ENCODE measurements around the gene PSME4. TPM values are rescaled to one million over a fixed set of nuclear protein-coding genes. Genes with fewer than 3 reads are reported as not detected.

The PSME4 gene
- total RNA-seq, 2 donors from 2014 or later, result 44.3 to 61.4 TPM

DNA sequence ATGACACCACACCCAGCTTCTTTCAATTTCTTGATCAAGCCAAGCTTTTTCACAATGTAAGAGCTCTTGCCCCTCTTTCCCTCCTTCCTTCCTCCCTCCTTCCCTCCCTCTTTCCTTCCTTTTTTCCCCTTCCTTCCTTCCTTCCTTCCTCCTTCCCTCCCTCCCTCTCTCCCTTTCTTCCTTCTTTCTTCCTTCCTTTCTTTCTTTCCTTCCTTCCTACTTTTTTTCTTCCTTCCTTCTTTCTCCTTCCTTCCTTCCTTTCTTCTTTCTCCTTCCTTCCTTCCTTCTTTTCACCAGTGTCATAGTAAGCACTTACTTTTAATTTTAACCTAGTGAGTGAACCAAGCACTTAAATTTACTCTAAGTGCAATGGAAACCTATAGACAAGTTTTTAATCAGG is 21.2 kb upstream of the PSME4 start:
- no peak overlapping the region for H3K4me3 ChIP-seq
- no peak overlapping the region for H3K27ac ChIP-seq
- no peak for TF ChIP-seq CTCF (IDR thresholded peaks at IDR 0.05)
- H3K4me1 ChIP-seq, result peaks cover 0 to 16% of the 10 kb centered on the region in 2 donors
- DNase-seq (ENCODE audit: low spot score), result no peak
- H3K9me3 ChIP-seq, result no peaks in the 10 kb centered on the region
- H3K36me3 ChIP-seq, result no peaks in the 10 kb centered on the region
- no peaks in the 10 kb centered on the region for H3K27me3 ChIP-seq

GRCh38 chr2:53989210-53989862 is 18.5 kb upstream of the PSME4 start:
- Histone ChIP-seq H3K27me3 (no peaks in the 10 kb centered on the region), H3K27ac (no peak overlapping the region), H3K36me3 (no peaks in the 10 kb centered on the region), H3K4me1 (peaks cover 0 to 26% of the 10 kb centered on the region in 2 donors), H3K4me3 (no peak overlapping the region), H3K9me3 (no peaks in the 10 kb centered on the region)
- TF ChIP-seq CTCF (IDR thresholded peaks at IDR 0.05), result no peak
- no peak for DNase-seq (ENCODE audit: low spot score)

DNA sequence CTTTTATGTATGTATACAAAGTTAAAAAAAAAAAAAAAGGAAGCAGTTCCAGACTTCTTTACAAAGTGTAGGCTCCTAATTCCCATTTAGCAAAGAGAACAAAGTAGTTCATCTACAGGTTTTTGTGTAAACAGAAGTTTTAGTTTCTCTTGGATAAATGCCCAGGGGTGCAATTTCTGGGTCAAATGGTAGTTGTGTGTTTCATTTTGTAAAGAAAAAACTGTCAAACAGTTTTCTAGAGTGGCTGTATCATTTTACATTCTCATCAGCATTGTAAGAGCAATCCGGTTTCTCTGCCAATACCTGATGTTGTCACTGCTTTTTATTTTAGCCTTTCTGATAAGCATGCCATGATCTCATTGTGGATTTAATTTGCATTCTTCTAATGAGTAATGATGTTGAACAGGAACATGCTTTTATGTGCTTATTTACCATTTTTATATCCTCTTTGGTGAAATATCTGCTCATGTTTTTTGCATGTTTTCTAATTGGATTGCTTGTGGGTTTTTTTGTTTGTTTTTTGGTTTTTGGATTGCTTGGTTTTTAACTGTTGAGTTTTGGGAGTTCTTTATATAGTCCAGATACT is 16.6 kb upstream of the PSME4 start:
- Histone ChIP-seq H3K36me3 (no peaks in the 10 kb centered on the region), H3K27ac (peak overlapping the region in 1 of 2 donors; percentile 48), H3K27me3 (no peaks in the 10 kb centered on the region), H3K9me3 (no peaks in the 10 kb centered on the region), H3K4me1 (peaks cover 0 to 26% of the 10 kb centered on the region in 2 donors), H3K4me3 (no peak overlapping the region)
- no peak for DNase-seq (ENCODE audit: low spot score)
- no peak for TF ChIP-seq CTCF (IDR thresholded peaks at IDR 0.05)

GRCh38 chr2:53985646-53986045 is 14.9 kb upstream of the PSME4 start:
- TF ChIP-seq CTCF (IDR thresholded peaks at IDR 0.05), result no peak

DNA sequence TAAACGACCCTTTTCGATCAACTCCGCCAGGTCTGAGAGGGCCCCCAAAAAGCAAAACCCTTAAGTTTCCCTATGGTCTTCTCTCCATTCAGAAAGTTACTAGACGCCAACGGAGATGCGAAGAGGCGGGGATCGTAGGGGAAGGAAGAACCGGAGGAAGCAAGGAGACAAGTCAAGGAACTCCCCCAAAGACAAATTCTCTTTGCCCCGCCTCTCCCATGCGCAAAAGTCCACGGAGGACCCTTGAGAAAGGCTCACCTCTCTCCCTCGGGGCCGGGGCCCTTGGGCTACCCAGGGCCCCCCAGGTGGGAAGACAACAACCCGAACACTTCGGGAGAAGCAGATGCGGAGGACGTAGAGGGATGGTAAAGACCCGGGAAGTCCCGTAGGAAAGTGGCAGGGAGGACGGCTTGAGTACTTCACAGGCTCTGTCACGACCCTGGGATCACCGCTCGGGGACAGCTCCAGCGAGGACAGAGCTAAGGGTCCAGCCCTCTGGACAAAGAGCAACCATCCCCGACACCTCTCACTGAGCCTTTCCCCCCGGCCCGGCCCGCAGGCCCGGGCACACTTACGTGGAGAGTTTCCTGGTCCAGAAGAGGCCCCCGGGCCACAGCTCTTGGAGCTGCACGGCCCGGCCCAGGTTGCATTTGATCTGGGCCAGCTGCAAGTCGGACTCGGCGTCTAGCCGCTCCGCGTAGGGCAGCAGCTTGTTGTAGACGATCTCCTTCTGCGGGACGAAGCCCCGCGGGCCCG is 647 bp downstream of the PSME4 start:
- Histone ChIP-seq H3K4me1 (peaks cover 0 to 44% of the 10 kb centered on the region in 2 donors), H3K4me3 (peak overlapping the region; percentile 71 to 95), H3K27ac (peak overlapping the region; percentile 95 to 99), H3K27me3 (no peaks in the 10 kb centered on the region), H3K36me3 (peaks cover 3% of the 10 kb centered on the region), H3K9me3 (no peaks in the 10 kb centered on the region)
- DNase-seq (ENCODE audit: low spot score), result peak; percentile 62
- no peak for TF ChIP-seq CTCF (IDR thresholded peaks at IDR 0.05)

More at GRCh38 chr2:53985646-53986045, 14.9 kb upstream of the PSME4 start:
- Histone ChIP-seq H3K4me3 (no peak overlapping the region), H3K9me3 (no peaks in the 10 kb centered on the region), H3K4me1 (peaks cover 0 to 26% of the 10 kb centered on the region in 2 donors), H3K36me3 (no peaks in the 10 kb centered on the region), H3K27me3 (no peaks in the 10 kb centered on the region), H3K27ac (peak overlapping the region in 1 of 2 donors; percentile 1)
- no peak for DNase-seq (ENCODE audit: low spot score)

All from right atrium auricular region (tissue), 2 donors.